ENCODE results near the gene PSMD11.
A peak's percentile ranks its signal among the peaks of the same experiment; 100 is the strongest.

The PSMD11 gene

GRCh38 chr17:32517982-32518381 is 73.7 kb downstream of the PSMD11 start:
- no peaks in the 10 kb centered on the region for H3K36me3 ChIP-seq (ENCODE audit: insufficient read depth, low read length)
- H3K4me2 ChIP-seq (ENCODE audit: insufficient read depth, low read length): no peak overlapping the region
- TF ChIP-seq CTCF (IDR thresholded peaks at IDR 0.05; ENCODE audit: borderline replicate concordance, extremely low read depth, low read length, poor library complexity, severe bottlenecking) (no peak), EZH2 (IDR thresholded peaks at IDR 0.05; ENCODE audit: borderline replicate concordance, low read depth, low read length, severe bottlenecking) (no peak)
- no peak overlapping the region for H3K9ac ChIP-seq (ENCODE audit: low read depth, low read length)
- H2AFZ ChIP-seq (ENCODE audit: low read depth, low read length): no peak overlapping the region
- H3K27ac ChIP-seq (ENCODE audit: low read length): no peak overlapping the region
- no peaks in the 10 kb centered on the region for H3K9me3 ChIP-seq (ENCODE audit: insufficient read depth, low read length, severe bottlenecking)
- H3K4me1 ChIP-seq (ENCODE audit: insufficient read depth, low read length): peaks cover 16% of the 10 kb centered on the region
- DNase-seq: no peak
- no peak for ATAC-seq (ENCODE audit: insufficient read depth, low read depth)
- H3K4me3 ChIP-seq (ENCODE audit: low read depth in 1 of 2, low read length in 2 of 2): no peak overlapping the region
- no peaks in the 10 kb centered on the region for H4K20me1 ChIP-seq (ENCODE audit: insufficient read depth, low read length)
- H3K27me3 ChIP-seq (ENCODE audit: insufficient read depth, low read length, poor library complexity): peaks cover 15% of the 10 kb centered on the region
- H3K79me2 ChIP-seq (ENCODE audit: insufficient read depth, low read length): no peaks in the 10 kb centered on the region

- H3K4me3 ChIP-seq (ENCODE audit: low read depth in 1 of 2, low read length in 2 of 2): peak overlapping the region in 1 of 2 experiments; percentile 57; a peak in 3 of 4 replicates
- H3K9ac ChIP-seq (ENCODE audit: low read depth, low read length): peak overlapping the region; percentile 43; the same call in 1 of the 2 replicates
- H3K27ac ChIP-seq (ENCODE audit: low read length): no peak overlapping the region
- peak overlapping the region; percentile 93 for H3K4me2 ChIP-seq (ENCODE audit: insufficient read depth, low read length)
- peak overlapping the region; percentile 80; the same call in 1 of the 2 replicates for H2AFZ ChIP-seq (ENCODE audit: low read depth, low read length)
- ATAC-seq (ENCODE audit: insufficient read depth, low read depth) (no peak), DNase-seq (no peak)
- no peaks in the 10 kb centered on the region for H4K20me1 ChIP-seq (ENCODE audit: insufficient read depth, low read length)
- TF ChIP-seq EZH2 (IDR thresholded peaks at IDR 0.05; ENCODE audit: borderline replicate concordance, low read depth, low read length, severe bottlenecking) (no peak), CTCF (IDR thresholded peaks at IDR 0.05; ENCODE audit: borderline replicate concordance, extremely low read depth, low read length, poor library complexity, severe bottlenecking) (no peak)
- peaks cover 16% of the 10 kb centered on the region for H3K4me1 ChIP-seq (ENCODE audit: insufficient read depth, low read length)
- H3K79me2 ChIP-seq (ENCODE audit: insufficient read depth, low read length): no peaks in the 10 kb centered on the region
- H3K9me3 ChIP-seq (ENCODE audit: insufficient read depth, low read length, severe bottlenecking): no peaks in the 10 kb centered on the region
- H3K27me3 ChIP-seq (ENCODE audit: insufficient read depth, low read length, poor library complexity): peaks cover 9% of the 10 kb centered on the region
- H3K36me3 ChIP-seq (ENCODE audit: insufficient read depth, low read length): no peaks in the 10 kb centered on the region
These were observed 74.4 kb downstream of the PSMD11 start for GRCh38 chr17:32518646-32519227.

- TF ChIP-seq EZH2 (IDR thresholded peaks at IDR 0.05; ENCODE audit: borderline replicate concordance, low read depth, low read length, severe bottlenecking): no peak
- no peak for TF ChIP-seq CTCF (IDR thresholded peaks at IDR 0.05; ENCODE audit: borderline replicate concordance, extremely low read depth, low read length, poor library complexity, severe bottlenecking)
- peaks cover 9% of the 10 kb centered on the region for H3K27me3 ChIP-seq (ENCODE audit: insufficient read depth, low read length, poor library complexity)
- H3K4me2 ChIP-seq (ENCODE audit: insufficient read depth, low read length): peak overlapping the region; percentile 93
- H3K9ac ChIP-seq (ENCODE audit: low read depth, low read length): peak overlapping the region; percentile 43
- DNase-seq (peak; percentile 71), ATAC-seq (ENCODE audit: insufficient read depth, low read depth) (peak; percentile 91)
- no peaks in the 10 kb centered on the region for H3K36me3 ChIP-seq (ENCODE audit: insufficient read depth, low read length)
- peak overlapping the region; percentile 80 for H2AFZ ChIP-seq (ENCODE audit: low read depth, low read length)
- H3K4me3 ChIP-seq (ENCODE audit: low read depth in 1 of 2, low read length in 2 of 2): peak overlapping the region in 1 of 2 experiments; percentile 57; a peak in 3 of 4 replicates
- no peaks in the 10 kb centered on the region for H3K9me3 ChIP-seq (ENCODE audit: insufficient read depth, low read length, severe bottlenecking)
- no peaks in the 10 kb centered on the region for H3K79me2 ChIP-seq (ENCODE audit: insufficient read depth, low read length)
- H3K4me1 ChIP-seq (ENCODE audit: insufficient read depth, low read length): peaks cover 16% of the 10 kb centered on the region
- H4K20me1 ChIP-seq (ENCODE audit: insufficient read depth, low read length): no peaks in the 10 kb centered on the region
- H3K27ac ChIP-seq (ENCODE audit: low read length): no peak overlapping the region
These were observed 75.2 kb downstream of the PSMD11 start for GRCh38 chr17:32519228-32520103.
